ENCODE data around the gene TRIM7.
"Not testable (repeated sequence)": the region's sequence is repeated elsewhere in the genome, so short reads cannot be mapped to it uniquely, and the experiment has no call there.

The TRIM7 gene

GRCh38 chr5:181212934-181213333, 7.9 kb upstream of the TRIM7 start:
- DNase-seq (ENCODE audit: low read depth in 2 of 3, low spot score in 1 of 3) = no peak

- DNase-seq (ENCODE audit: low read depth in 2 of 3, low spot score in 1 of 3) = no peak
Measured at GRCh38 chr5:181212080-181212479, 7.1 kb upstream of the TRIM7 start.

- no peak for DNase-seq (ENCODE audit: low read depth in 2 of 3, low spot score in 1 of 3)
Measured at GRCh38 chr5:181211208-181211607, 6.2 kb upstream of the TRIM7 start.

DNA sequence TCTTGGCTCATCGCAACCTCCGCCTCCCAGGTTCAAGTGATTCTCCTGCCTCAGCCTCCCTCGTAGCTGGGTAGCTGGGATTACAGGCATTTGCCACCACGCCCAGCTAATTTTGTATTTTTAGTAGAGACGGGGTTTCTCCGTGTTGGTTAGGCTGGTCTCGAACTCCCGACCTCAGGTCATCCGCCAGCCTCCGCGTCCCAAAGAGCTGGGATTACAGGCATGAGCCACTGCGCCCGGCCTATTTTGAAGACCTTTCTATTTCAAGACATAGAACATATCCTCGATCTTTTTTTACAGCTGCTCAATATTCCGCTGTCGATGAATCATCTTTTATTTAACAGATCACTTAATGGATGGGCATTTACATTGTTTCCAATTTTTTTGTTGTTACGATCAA, 5.7 kb upstream of the TRIM7 start:
- DNase-seq (ENCODE audit: low read depth in 2 of 3, low spot score in 1 of 3) = not testable (repeated sequence)

GRCh38 chr5:181210148-181210547, 5.2 kb upstream of the TRIM7 start:
- DNase-seq (ENCODE audit: low read depth in 2 of 3, low spot score in 1 of 3) = not testable (repeated sequence)

- not testable (repeated sequence) for DNase-seq (ENCODE audit: low read depth in 2 of 3, low spot score in 1 of 3)
Measured at GRCh38 chr5:181209006-181209405, 4.0 kb upstream of the TRIM7 start.

DNA sequence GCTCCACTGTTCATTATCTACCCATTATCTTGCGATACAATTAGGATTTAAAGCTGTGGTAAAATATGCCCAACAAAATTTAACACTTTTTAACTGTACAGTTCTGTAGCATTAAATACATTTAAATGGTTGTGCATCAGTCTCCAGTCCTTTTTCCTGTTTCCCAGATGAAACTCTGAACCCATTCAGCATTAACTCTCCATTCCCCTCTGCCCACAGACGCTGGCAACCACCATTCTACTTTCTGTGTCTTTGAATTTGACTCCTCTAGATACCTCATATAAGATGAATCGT, 2.9 kb upstream of the TRIM7 start:
- DNase-seq (ENCODE audit: low read depth in 2 of 3, low spot score in 1 of 3) = no peak

- peak; percentile 86 to 94 (median 89) for DNase-seq (ENCODE audit: low read depth in 2 of 3, low spot score in 1 of 3)
Measured at GRCh38 chr5:181207214-181207959, 2.4 kb upstream of the TRIM7 start.

DNA sequence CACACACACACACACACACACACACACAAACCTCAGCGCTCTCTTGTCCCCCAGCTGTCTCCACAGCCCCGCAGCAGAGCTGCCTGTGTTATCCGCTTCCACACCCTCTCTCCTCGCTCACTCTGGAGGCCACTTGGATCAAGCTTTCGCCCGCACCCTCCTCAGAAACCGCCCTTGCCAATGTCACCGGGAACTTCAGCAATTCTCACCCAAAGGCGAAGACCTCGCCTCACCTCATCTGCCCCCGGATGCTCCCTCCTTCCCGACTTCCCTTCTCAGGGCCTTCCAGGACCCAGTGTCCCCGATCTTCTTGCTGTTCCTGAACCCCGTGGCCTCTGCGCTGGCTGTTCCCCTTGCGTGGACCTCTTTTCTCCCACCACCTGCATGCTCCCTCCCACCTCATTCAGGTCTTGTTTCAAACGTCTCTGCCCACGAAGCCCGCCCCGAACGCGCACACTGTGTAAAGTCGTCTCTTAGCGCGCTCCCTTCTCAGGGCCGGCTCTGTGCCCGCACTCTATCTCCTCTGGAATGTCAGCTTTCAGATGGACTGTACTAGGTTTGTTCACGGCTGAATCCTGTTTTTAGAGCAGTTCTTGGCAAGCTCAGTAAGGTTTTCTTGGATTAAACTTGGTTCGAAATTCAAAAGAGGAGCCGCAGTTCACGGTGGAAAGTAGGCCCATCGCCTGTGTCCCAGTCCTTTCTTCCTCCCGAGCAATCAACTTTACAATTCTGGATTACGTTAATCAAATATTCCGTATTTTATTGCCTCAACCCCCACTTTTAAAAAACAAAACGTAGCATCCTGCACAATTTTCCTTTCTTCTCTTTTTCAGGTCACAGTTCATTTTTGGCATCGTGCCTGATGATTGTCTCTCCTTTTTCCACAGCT, 1.0 kb upstream of the TRIM7 start:
- DNase-seq (ENCODE audit: low read depth in 2 of 3, low spot score in 1 of 3) = no peak

- DNase-seq (ENCODE audit: low read depth in 2 of 3, low spot score in 1 of 3) = no peak
Measured at GRCh38 chr5:181204113-181204825, 727 bp downstream of the TRIM7 start.

DNA sequence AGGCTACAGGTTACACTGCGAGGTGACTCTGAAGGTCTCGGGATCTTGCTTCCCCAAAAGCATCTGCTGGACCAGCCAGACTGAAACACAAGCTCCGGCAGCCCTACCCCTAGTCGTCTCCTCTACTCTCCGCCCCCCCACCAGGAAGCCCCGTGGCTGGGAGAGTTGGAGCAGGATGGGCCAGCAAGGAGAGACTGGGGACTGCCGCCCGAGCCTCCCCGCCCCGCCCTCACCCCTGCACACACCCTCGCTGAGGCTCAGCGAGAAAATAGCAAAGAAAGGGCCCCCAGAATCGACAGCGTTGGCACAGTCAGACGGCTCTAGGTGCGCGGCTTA, 1.3 kb downstream of the TRIM7 start:
- DNase-seq (ENCODE audit: low read depth in 2 of 3, low spot score in 1 of 3) = no peak

GRCh38 chr5:181203093-181203711, 1.8 kb downstream of the TRIM7 start:
- DNase-seq (ENCODE audit: low read depth in 2 of 3, low spot score in 1 of 3) = no peak

DNA sequence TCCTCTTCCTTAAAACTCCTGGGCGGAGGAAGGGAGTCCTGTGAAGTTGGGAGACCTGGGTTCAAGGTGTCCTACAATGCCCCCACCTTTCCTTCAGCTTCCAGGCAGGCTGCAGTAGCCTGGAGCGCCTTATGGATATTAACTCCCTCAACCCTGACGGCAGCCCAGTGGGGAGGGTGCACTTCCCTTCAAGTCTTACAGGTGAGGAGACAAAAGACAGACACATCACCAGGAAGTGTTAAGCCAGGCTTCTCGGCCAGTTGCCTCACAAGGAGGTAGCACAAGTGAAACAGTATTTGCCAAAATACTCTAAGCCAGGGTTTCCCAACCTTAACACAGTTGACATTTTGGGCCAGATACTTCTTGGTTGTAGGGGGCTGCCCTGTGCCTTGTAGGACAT, 4.2 kb downstream of the TRIM7 start:
- DNase-seq (ENCODE audit: low read depth in 2 of 3, low spot score in 1 of 3) = no peak

DNA sequence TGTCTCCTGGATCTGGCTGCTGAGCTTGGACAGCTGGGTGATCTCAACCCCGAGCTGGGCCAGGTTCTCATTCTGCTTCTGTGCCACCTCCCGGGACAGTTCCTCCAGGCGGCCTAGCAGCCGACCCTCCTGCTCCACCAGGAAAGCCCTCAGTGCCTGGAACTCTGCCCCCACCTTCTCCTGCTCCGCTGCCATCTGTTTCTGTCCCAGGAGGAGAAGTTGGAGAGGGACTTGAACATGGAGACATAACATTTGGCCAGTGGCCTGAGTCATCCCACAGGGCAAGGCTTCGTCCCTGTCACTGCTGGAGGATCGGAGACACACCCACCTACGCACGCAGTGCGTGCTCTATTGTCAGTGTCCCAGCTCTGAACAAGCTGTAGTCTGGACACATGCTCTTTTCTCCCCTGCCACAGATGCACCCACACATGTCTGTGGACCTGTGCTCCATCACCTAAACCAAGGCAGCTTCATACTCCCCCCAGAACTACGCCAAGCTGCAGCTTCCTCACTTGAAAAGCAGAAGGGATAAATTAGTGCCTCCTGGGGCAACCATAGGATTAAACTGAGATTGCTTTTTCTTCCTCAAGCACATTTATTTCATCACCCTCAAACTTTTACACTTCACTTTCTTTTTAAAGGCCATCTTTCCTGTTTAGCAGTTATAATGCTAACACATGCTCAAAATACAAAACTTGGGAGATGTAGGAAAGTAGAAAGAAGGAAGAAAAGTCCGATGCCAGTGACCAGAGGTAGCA, 4.9 kb downstream of the TRIM7 start:
- no peak for DNase-seq (ENCODE audit: low read depth in 2 of 3, low spot score in 1 of 3)

DNA sequence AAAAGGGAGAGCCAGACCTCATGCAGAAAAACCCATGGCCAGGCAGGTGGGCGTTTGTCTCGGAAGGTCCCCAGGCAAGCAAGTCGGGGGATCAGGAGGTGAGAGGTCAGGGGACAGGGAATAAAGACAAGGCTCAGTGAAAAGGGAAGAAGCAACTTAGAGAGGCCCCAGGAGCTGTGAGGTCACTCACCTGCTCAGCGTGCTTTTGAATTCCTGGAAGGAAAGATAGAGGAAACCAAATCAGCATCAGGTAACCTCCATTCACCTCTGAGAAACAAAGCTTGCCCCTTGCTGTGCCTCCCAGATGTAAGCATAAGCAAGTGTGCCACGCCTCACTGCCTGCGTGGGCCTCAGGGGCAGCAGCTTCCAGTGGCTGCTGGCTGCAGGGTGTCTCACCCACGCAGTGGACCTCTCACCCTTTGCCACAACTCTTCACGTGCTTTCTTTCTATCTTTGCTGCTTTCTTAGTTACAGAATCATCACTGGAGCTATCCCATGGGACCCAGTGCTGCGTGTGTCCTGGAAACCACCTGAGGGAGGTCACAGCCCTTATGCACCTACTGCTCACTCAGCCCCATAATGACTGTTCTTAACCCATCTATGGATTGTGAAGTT, 6.0 kb downstream of the TRIM7 start:
- DNase-seq (ENCODE audit: low read depth in 2 of 3, low spot score in 1 of 3) = no peak

DNA sequence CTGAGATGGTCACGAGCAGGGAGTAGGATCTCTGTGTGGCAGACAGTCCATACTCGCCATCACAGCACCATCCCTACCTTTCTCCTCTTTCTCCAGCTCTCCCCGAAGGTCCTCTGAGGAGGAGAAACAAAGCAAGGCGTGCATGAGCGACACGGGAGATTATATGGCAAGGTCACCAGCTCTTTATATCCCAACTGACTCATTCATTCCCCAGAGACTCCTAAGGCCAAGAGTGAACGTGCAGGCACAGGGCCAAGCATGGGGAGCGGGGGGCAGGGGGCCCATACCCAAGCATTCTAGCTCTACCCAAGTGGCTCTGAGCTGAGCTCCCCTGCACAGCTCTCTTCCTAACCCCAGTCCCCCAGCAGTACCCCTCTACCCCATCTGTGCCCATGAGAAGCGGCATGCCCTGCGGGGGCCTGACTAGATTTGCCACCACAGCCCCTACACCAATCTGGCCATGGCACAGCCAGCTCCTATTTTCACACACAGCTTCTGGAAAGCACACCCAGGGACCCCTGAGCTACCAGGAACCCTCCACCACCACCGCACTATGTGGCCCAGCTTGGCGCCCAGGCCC, 6.8 kb downstream of the TRIM7 start:
- DNase-seq (ENCODE audit: low read depth in 2 of 3, low spot score in 1 of 3) = no peak

DNA sequence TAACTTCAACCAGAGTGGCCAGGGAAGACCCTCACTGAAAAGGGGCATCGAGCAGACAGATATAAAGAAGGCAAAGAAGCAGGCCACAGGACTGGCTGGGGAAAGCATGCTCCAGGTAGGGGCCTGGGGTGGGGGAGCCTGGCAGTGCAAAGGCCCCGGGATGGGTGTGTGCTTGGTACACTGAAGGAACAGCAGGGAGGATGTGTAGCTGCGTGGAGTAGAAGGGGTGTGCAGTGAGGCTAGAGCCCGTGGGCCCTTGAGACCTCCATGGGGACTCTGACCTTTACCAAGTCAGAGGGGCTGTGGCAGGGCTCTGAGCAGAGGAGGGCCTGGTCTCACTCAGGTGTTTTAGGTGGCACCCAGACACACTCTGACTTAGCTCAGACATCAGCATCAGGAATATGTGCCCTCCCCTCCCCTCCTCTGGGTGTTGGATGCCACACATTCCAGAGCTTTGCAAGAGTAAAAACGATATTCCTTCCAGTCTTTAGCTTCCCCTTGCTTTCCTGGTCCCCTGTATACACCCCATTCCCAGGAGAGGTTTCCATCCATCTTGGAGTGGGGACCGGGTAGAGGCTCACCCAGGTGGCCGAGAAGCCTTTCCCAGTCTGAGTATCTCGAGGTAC, 7.6 kb downstream of the TRIM7 start:
- DNase-seq (ENCODE audit: low read depth in 2 of 3, low spot score in 1 of 3) = no peak

- DNase-seq (ENCODE audit: low read depth in 2 of 3, low spot score in 1 of 3) = no peak
Measured at GRCh38 chr5:181195249-181195761, 9.7 kb downstream of the TRIM7 start.

GRCh38 chr5:181194489-181195248, 10.3 kb downstream of the TRIM7 start:
- DNase-seq (ENCODE audit: low read depth in 2 of 3, low spot score in 1 of 3) = no peak
